NCI-H2107 (cell line): ENCODE results near the gene SLC4A9.
"Not testable (repeated sequence)": the region's sequence is repeated elsewhere in the genome, so short reads cannot be mapped to it uniquely, and the experiment has no call there.

Experiments used
- DNase-seq: peaks from one replicate; lab custom pipeline; 2025; lab: John Stamatoyannopoulos, UW

Gene SLC4A9

DNA sequence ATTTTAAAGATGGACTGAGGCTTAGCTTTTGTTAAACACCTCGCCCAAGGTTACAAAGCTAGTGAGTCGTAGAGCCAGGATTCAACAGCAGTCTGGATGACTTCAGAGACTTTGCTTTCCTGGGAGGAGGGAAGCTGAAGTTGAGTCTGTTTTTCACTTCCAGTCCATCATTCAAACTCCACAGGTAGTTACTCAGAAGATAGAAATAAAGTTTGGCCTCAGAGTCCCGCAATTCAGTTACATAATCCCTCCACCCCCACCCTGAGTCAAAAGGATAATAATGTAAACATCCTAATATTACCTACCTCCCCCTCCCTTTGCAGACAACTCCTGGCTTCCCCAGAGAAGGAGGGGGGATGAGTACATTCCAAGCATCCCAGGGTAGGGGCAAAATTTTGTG, 21.7 kb upstream of the SLC4A9 start:
- no peak for DNase-seq

DNA sequence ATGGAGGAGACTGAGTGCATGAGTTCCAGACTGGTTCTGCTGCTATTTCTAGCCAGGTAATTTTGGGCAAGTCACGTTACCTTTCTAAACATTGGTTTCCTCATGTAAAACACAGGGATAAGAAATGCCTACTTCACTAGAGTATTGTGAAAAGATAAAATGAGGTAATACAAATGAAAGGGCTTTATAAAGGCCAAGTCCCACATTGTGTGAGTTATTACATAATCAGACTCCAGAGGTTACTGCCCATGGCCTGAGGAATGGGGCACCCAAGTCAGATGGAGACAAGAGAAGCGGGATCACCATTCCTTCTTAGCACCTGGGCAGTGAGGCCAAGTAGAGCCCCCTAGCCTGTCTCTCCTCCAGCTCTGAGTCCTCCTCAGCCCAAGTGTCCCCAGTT, 21.1 kb upstream of the SLC4A9 start:
- DNase-seq = no peak

DNA sequence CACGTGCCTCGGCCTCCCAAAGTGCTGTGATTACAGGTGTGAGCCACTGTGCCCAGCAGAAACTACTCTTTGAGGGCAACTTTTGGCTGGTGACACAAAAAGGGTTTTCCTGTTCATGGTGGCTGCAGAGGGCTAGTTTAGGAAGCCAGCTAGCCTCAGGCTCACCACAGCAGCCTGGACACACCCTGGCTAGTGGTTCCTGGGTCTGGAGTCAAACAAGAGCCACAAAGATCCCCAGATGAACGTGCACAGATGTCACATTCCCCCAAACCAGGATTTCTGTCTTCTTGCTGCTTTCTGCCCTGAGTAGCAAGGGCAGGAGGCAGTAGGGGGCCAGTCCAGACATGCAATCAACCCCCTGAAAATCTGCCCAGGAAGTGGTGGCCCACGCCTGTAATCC, 20.4 kb upstream of the SLC4A9 start:
- DNase-seq = no peak

DNA sequence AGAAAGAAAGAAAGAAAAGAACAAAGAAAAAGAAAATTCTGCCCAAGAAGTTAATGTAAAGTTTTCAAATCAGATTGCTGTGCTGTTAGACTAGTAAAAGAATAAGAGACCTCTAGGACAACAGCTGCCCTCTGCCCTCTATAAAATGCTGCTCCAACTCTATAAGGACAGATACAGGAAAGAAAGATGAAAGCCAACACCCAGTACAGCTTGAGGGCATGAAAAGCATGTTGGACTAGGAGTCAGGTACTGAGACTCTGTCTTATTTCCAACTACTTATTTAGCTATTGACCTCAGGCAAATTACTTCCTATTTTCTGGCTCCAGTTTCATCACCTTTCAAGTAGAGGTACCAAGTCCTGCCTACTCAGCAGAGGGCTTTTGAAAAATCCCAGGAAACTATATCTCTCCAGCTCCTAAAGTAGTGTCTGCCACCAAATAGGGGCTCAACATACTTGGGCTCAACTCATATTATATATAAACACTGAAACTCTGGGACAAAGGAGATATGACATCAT, 19.3 kb upstream of the SLC4A9 start:
- DNase-seq = no peak

- DNase-seq = no peak
Measured at GRCh38 chr5:140341591-140341990, 18.4 kb upstream of the SLC4A9 start.

DNA sequence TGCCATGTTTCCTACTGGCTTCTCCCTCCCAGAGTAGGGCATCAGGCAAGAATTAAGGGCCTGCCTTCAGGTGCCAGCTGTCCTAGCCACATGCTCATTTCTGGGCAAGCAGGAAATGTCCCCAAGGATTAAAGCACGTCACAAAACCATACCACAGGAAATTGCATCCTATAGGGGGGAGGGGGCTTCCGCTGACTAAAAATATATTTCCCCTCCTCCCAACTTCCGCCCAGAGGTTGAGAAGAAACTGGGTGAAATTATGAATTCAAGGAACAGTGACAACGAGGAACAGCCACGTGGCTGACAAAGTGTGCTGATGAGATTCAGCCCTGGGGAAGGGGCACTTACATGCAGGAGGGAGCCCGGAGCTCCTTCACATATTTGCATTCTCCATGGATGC, 17.7 kb upstream of the SLC4A9 start:
- no peak for DNase-seq

- DNase-seq = no peak
Measured at GRCh38 chr5:140342896-140343295, 17.1 kb upstream of the SLC4A9 start.

DNA sequence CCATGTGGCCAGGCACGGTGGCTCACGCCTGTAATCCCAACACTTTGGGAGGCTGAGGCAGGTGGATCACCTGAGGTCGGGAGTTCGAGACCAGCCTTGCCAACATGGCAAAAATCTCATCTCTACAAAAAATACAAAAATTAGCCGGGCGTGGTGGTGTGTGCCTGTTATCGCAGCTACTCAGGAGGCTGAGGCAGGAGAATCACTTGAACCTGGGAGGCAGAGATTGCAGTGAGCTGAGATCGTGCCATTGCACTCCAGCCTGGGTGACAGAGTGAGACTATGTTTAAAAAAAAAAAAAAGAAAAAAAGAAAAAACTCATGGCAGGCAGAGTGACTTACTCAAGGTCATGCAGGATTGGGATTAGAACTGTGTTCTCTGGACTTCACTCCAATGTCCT, 16.1 kb upstream of the SLC4A9 start:
- not testable (repeated sequence) for DNase-seq

DNA sequence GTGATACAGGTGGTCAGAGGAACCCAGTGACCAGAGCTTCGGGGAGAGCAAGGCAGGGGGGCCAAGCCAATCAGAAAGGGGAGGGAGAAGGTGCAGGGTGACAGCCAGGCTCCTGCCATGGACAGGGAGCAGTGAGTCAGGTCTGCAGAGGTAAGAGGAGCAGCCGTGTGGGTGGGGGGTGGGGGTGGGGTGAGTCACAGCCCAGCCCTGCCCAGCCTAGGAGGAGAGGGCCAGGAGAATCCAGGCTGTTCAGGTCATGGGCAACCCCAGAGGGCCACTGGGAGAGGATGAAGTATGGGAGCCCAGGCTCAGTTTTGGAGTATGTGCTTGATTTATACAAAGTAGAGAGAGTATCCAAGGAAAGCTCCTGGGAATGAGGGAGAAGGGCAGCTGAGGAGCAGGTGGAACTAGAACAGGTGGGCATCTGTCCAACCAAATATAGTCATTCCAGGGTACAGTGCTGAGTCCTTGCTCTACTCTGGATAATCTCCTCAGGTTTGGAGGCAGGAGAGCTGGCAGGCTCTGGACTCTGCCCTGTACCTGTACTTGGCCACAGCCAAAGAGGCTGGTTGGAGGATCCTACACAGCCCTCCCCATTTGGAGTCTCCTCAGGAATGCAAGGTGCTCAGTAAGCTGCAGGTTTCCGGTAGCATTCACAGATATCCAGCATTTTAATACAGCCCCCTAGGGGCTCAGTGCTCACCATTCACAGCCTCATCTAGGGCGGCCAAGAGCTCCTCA, 15.1 kb upstream of the SLC4A9 start:
- no peak for DNase-seq

DNA sequence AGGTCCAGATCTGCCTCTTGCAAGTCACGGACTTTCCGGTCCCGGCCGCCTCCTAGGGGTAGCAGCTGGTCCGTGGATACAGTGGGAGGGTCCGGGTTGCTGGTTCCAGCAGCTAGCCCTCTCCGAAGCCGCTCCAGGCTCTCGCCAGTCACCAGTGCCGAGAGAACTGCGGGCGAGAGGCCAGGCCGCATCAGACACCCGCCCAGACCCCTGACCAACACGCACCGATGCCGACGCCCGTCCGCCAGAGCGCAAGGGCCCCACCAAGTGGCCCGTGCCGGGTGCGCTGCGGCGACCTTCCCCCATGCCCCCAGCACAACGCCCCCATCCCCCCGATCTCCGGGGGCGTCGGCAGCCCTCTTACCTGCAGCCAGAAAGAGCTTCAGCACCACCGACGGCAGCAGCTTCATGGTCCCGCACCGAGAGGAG, 14.1 kb upstream of the SLC4A9 start:
- DNase-seq = no peak

DNA sequence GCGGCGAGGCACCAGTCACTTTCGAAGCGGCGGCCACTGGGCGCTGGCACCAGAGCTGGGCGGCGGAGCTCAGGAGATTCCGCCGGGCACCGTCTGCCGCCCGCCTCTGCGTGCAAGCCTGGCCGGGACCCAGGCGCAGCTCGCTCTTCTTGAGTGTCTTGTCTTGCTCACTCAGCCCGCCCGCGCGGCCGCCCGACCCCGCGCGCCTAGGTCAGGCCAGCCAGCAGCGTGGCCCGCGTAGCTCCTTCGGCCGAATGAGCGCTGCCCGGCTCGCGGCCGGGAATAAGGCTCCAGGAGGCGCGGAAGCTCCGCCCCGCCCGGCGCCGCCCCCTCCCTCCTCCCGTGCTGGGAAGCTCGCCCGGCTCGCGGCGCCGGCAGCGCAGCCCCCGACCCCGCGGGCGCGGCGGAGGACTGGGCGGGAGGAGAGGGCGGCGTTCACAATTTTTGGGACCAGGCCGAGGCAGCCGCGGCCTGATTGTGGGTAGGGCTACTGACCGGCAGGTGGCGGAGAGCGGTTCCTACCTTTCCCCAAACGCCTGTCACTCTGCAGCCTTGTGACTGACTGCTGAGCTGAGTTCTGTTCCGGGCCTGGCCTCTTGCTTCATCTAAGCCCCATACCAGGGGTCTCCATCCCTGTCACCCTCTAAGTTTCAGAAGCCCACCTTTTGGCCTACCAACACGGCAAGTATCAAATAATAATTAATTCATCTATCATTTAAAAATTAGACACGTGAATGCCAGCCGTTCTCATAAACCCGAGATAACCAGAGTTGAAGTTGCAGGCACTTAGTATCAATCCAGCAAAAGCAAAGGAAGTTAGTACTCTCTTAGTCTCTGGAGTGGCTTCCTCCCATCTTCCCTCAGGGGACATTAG, 13.4 kb upstream of the SLC4A9 start, which contains the start of gene HBEGF:
Gene HBEGF (minus strand): TSS at position 256 of the 874 bp plus-strand sequence. CDS start 275 bp downstream, outside the sequence.
- no peak for DNase-seq

DNA sequence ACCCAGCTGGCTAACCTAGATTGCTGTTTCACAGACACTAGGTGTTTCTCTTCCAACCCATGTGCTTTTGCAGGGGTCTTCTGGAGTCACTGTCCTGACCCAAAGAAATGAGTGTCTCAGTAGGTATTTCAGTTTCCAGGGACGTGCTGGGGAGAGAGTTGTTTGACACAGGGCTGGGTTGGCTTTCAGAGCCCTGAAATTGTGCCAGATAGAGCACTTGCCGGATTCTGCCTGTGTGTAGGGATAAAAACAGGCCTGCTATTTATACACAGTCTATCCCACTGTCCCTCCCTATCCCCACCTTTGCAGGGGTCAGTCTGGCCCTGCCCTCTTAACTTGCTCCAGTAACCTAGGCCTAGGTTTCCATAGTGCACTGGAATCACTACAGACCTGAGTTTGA, 12.6 kb upstream of the SLC4A9 start:
- DNase-seq = no peak

DNA sequence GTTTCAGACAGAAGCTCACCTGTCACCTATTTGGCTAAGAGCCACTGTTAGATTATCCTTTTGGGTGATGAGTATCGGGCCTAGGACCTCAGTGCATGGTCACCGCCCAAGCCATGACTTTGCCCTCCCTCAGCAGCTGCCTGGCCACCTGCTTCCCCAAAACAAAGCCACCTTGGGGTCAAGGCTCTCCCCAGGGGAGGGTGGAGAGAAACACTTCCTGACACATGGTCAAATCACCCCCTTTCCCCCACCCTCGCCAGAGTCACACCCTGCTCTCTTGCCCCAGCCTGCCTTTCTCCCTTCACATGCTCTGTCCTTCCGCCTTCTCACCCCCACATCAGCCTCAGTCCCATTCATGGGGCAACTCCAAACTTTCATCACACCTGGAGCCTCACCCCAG, 11.9 kb upstream of the SLC4A9 start:
- DNase-seq = no peak

- no peak for DNase-seq
Measured at GRCh38 chr5:140349244-140349643, 10.8 kb upstream of the SLC4A9 start.

GRCh38 chr5:140351609-140352334, 8.2 kb upstream of the SLC4A9 start:
- peak; percentile 25 for DNase-seq

DNA sequence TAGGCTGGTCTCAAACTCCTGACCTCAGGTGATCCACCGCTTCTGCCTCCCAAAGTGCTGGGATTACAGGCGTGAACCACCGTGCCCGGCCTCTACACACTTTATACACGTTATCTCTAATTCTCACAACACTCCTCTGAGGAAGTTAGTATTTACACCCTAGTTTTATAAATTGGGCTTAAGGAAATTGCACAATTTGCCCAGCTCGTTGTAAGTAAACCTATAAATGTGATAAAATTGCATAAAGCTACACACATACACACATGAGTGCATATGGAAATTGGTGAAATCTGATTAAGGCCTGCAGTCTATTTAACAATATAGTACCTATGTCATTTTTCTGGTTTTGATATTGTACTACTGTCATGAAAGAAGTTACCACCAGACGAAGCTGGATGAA, 4.4 kb upstream of the SLC4A9 start:
- DNase-seq = no peak

GRCh38 chr5:140356853-140357725, 2.9 kb upstream of the SLC4A9 start:
- DNase-seq = no peak

GRCh38 chr5:140357726-140358093, 2.3 kb upstream of the SLC4A9 start:
- DNase-seq = peak; percentile 15

DNA sequence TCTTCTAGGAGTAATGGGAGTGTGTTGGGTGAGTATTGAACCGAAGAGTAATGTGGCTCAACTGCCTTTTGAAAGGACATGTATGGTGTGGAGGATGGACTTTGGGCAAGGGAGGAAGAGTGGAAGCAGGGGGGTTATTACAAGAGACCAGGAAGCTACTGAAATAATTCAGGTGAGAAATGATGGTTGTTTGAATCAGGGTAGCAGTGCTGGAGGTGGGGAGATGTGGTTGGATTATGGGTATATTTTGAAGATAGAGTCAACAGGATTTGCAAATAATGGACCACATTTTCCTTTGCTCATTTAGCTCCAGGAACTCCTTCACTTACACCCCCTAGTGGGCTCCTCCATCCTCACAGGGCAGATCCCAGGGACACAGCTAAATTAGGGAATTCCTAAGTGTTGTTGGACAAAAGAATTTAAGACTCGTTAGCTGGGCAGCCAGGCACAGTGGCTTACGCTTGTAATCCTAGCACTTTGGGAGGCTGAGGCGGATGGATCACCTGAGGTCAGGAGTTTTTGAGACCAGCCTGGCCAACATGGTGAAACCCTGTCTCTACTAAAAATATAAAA, 1.2 kb upstream of the SLC4A9 start:
- no peak for DNase-seq

- no peak for DNase-seq
Measured at GRCh38 chr5:140360681-140361479, 886 bp downstream of the SLC4A9 start.
